ENCODE data around the gene ATP2B3.

Gene ATP2B3

GRCh38 chrX:153560000-153560399, 42.6 kb downstream of the ATP2B3 start:
- no peaks in the 10 kb centered on the region for H3K9me3 ChIP-seq (ENCODE audit: control insufficient read depth, low read length)
- H3K4me3 ChIP-seq (ENCODE audit: low read length): no peak overlapping the region
- H3K36me3 ChIP-seq (ENCODE audit: control insufficient read depth, insufficient read depth, low read length, severe bottlenecking): no peaks in the 10 kb centered on the region
- peak; percentile 43 for DNase-seq (ENCODE audit: low read depth)
- H3K4me1 ChIP-seq (ENCODE audit: control insufficient read depth, insufficient read depth, low read length): peaks cover 14% of the 10 kb centered on the region
- H3K27me3 ChIP-seq (replicated peaks; ENCODE audit: control insufficient read depth, insufficient read depth, low read length): peaks cover 31% of the 10 kb centered on the region
- no peak overlapping the region for H3K9ac ChIP-seq (ENCODE audit: low read length)

GRCh38 chrX:153560466-153560865, 43.0 kb downstream of the ATP2B3 start:
- Histone ChIP-seq H3K4me3 (ENCODE audit: low read length) (no peak overlapping the region), H3K4me1 (ENCODE audit: control insufficient read depth, insufficient read depth, low read length) (peaks cover 14% of the 10 kb centered on the region), H3K9ac (ENCODE audit: low read length) (no peak overlapping the region), H3K36me3 (ENCODE audit: control insufficient read depth, insufficient read depth, low read length, severe bottlenecking) (no peaks in the 10 kb centered on the region), H3K27me3 (replicated peaks; ENCODE audit: control insufficient read depth, insufficient read depth, low read length) (peaks cover 28% of the 10 kb centered on the region), H3K9me3 (ENCODE audit: control insufficient read depth, low read length) (no peaks in the 10 kb centered on the region)
- no peak for DNase-seq (ENCODE audit: low read depth)

- Histone ChIP-seq H3K4me1 (ENCODE audit: control insufficient read depth, insufficient read depth, low read length) (peaks cover 14% of the 10 kb centered on the region), H3K9me3 (ENCODE audit: control insufficient read depth, low read length) (no peaks in the 10 kb centered on the region), H3K4me3 (ENCODE audit: low read length) (no peak overlapping the region), H3K9ac (ENCODE audit: low read length) (no peak overlapping the region), H3K27me3 (replicated peaks; ENCODE audit: control insufficient read depth, insufficient read depth, low read length) (peaks cover 28% of the 10 kb centered on the region), H3K36me3 (ENCODE audit: control insufficient read depth, insufficient read depth, low read length, severe bottlenecking) (no peaks in the 10 kb centered on the region)
- no peak for DNase-seq (ENCODE audit: low read depth)
These were observed 43.9 kb downstream of the ATP2B3 start for GRCh38 chrX:153561337-153561736.

GRCh38 chrX:153562546-153562945, 45.1 kb downstream of the ATP2B3 start:
- H3K4me3 ChIP-seq (ENCODE audit: low read length): no peak overlapping the region
- H3K9ac ChIP-seq (ENCODE audit: low read length): no peak overlapping the region
- no peaks in the 10 kb centered on the region for H3K9me3 ChIP-seq (ENCODE audit: control insufficient read depth, low read length)
- no peaks in the 10 kb centered on the region for H3K36me3 ChIP-seq (ENCODE audit: control insufficient read depth, insufficient read depth, low read length, severe bottlenecking)
- no peak for DNase-seq (ENCODE audit: low read depth)
- peaks cover 14% of the 10 kb centered on the region for H3K4me1 ChIP-seq (ENCODE audit: control insufficient read depth, insufficient read depth, low read length)
- H3K27me3 ChIP-seq (replicated peaks; ENCODE audit: control insufficient read depth, insufficient read depth, low read length): peaks cover 34% of the 10 kb centered on the region

- Histone ChIP-seq H3K36me3 (ENCODE audit: control insufficient read depth, insufficient read depth, low read length, severe bottlenecking) (no peaks in the 10 kb centered on the region), H3K27me3 (replicated peaks; ENCODE audit: control insufficient read depth, insufficient read depth, low read length) (peaks cover 44% of the 10 kb centered on the region), H3K9me3 (ENCODE audit: control insufficient read depth, low read length) (no peaks in the 10 kb centered on the region), H3K4me3 (ENCODE audit: low read length) (no peak overlapping the region), H3K4me1 (ENCODE audit: control insufficient read depth, insufficient read depth, low read length) (peaks cover 5% of the 10 kb centered on the region), H3K9ac (ENCODE audit: low read length) (no peak overlapping the region)
- peak; percentile 5 for DNase-seq (ENCODE audit: low read depth)
These were observed 46.7 kb downstream of the ATP2B3 start for GRCh38 chrX:153564047-153564606.

GRCh38 chrX:153565996-153566580, 48.6 kb downstream of the ATP2B3 start:
- no peak for DNase-seq (ENCODE audit: low read depth)
- Histone ChIP-seq H3K4me3 (ENCODE audit: low read length) (no peak overlapping the region), H3K9ac (ENCODE audit: low read length) (no peak overlapping the region)

GRCh38 chrX:153568451-153569011, 51.1 kb downstream of the ATP2B3 start:
- DNase-seq (ENCODE audit: low read depth): no peak
- Histone ChIP-seq H3K36me3 (ENCODE audit: control insufficient read depth, insufficient read depth, low read length, severe bottlenecking) (no peaks in the 10 kb centered on the region), H3K4me3 (ENCODE audit: low read length) (no peak overlapping the region), H3K9ac (ENCODE audit: low read length) (no peak overlapping the region), H3K9me3 (ENCODE audit: control insufficient read depth, low read length) (peaks cover 2% of the 10 kb centered on the region), H3K4me1 (ENCODE audit: control insufficient read depth, insufficient read depth, low read length) (no peaks in the 10 kb centered on the region), H3K27me3 (replicated peaks; ENCODE audit: control insufficient read depth, insufficient read depth, low read length) (peaks cover 62% of the 10 kb centered on the region)

More at GRCh38 chrX:153565996-153566580, 48.6 kb downstream of the ATP2B3 start:
- peaks cover 2% of the 10 kb centered on the region for H3K9me3 ChIP-seq (ENCODE audit: control insufficient read depth, low read length)
- no peaks in the 10 kb centered on the region for H3K36me3 ChIP-seq (ENCODE audit: control insufficient read depth, insufficient read depth, low read length, severe bottlenecking)
- H3K4me1 ChIP-seq (ENCODE audit: control insufficient read depth, insufficient read depth, low read length): no peaks in the 10 kb centered on the region
- H3K27me3 ChIP-seq (replicated peaks; ENCODE audit: control insufficient read depth, insufficient read depth, low read length): peaks cover 53% of the 10 kb centered on the region

- no peak for DNase-seq (ENCODE audit: low read depth)
- Histone ChIP-seq H3K4me3 (ENCODE audit: low read length) (no peak overlapping the region), H3K27me3 (replicated peaks; ENCODE audit: control insufficient read depth, insufficient read depth, low read length) (peaks cover 71% of the 10 kb centered on the region), H3K9me3 (ENCODE audit: control insufficient read depth, low read length) (peaks cover 2% of the 10 kb centered on the region), H3K36me3 (ENCODE audit: control insufficient read depth, insufficient read depth, low read length, severe bottlenecking) (no peaks in the 10 kb centered on the region), H3K9ac (ENCODE audit: low read length) (no peak overlapping the region), H3K4me1 (ENCODE audit: control insufficient read depth, insufficient read depth, low read length) (no peaks in the 10 kb centered on the region)
These were observed 52.0 kb downstream of the ATP2B3 start for GRCh38 chrX:153569475-153569874.

- H3K9me3 ChIP-seq (ENCODE audit: control insufficient read depth, low read length): peaks cover 2% of the 10 kb centered on the region
- H3K4me3 ChIP-seq (ENCODE audit: low read length): no peak overlapping the region
- no peaks in the 10 kb centered on the region for H3K36me3 ChIP-seq (ENCODE audit: control insufficient read depth, insufficient read depth, low read length, severe bottlenecking)
- peaks cover 67% of the 10 kb centered on the region for H3K27me3 ChIP-seq (replicated peaks; ENCODE audit: control insufficient read depth, insufficient read depth, low read length)
- no peak for DNase-seq (ENCODE audit: low read depth)
- no peak overlapping the region for H3K9ac ChIP-seq (ENCODE audit: low read length)
- no peaks in the 10 kb centered on the region for H3K4me1 ChIP-seq (ENCODE audit: control insufficient read depth, insufficient read depth, low read length)
These were observed 54.1 kb downstream of the ATP2B3 start for GRCh38 chrX:153571534-153571908.

- H3K27me3 ChIP-seq (replicated peaks; ENCODE audit: control insufficient read depth, insufficient read depth, low read length): peaks cover 61% of the 10 kb centered on the region
- no peak for DNase-seq (ENCODE audit: low read depth)
These were observed 55.2 kb downstream of the ATP2B3 start for GRCh38 chrX:153572601-153573000.

GRCh38 chrX:153573984-153574383, 56.5 kb downstream of the ATP2B3 start:
- DNase-seq (ENCODE audit: low read depth): no peak

More at GRCh38 chrX:153572601-153573000, 55.2 kb downstream of the ATP2B3 start:
- Histone ChIP-seq H3K4me1 (ENCODE audit: control insufficient read depth, insufficient read depth, low read length) (no peaks in the 10 kb centered on the region), H3K9me3 (ENCODE audit: control insufficient read depth, low read length) (peaks cover 2% of the 10 kb centered on the region), H3K4me3 (ENCODE audit: low read length) (no peak overlapping the region), H3K36me3 (ENCODE audit: control insufficient read depth, insufficient read depth, low read length, severe bottlenecking) (no peaks in the 10 kb centered on the region), H3K9ac (ENCODE audit: low read length) (no peak overlapping the region)

More at GRCh38 chrX:153573984-153574383, 56.5 kb downstream of the ATP2B3 start:
- Histone ChIP-seq H3K4me1 (ENCODE audit: control insufficient read depth, insufficient read depth, low read length) (no peaks in the 10 kb centered on the region), H3K9ac (ENCODE audit: low read length) (no peak overlapping the region), H3K27me3 (replicated peaks; ENCODE audit: control insufficient read depth, insufficient read depth, low read length) (peaks cover 52% of the 10 kb centered on the region), H3K4me3 (ENCODE audit: low read length) (no peak overlapping the region), H3K36me3 (ENCODE audit: control insufficient read depth, insufficient read depth, low read length, severe bottlenecking) (no peaks in the 10 kb centered on the region), H3K9me3 (ENCODE audit: control insufficient read depth, low read length) (peaks cover 2% of the 10 kb centered on the region)

Measured in adipocyte (in vitro differentiated cells).